Heart right ventricle (tissue), 16 donors: Measurements from ENCODE around the gene TGFBR3L. TPM values are rescaled to one million over a fixed set of nuclear protein-coding genes. Genes with fewer than 3 reads are reported as not detected.
"Not testable (repeated sequence)": the region's sequence is repeated elsewhere in the genome, so short reads cannot be mapped to it uniquely, and the experiment has no call there.

Experiments
- ATAC-seq, 8 donors: fragments of 200-7000 bp; cut with Tn5 transposase; one replicate each; pipeline ENCODE4 v1.9.1; 2020; ENCODE audit warnings: mild to moderate bottlenecking in 8 of 8, moderate library complexity in 8 of 8, moderate number of reproducible peaks in 1 of 8
- DNase-seq, 2 donors: peaks; one replicate each; pipeline ENCODE4 v3.0.0-alpha.2; 2020
- H3K27ac ChIP-seq, 10 donors: fragments of 200-600 bp; sonication (generic) in 2 of 10; one replicate each; pipeline versions ENCODE4 v1.5.0 to v1.8.0; 2020 to 2022; ENCODE audit warnings: mild to moderate bottlenecking in 3 of 10
- H3K27me3 ChIP-seq, 7 donors: fragments of 200-600 bp; one replicate each; pipeline ENCODE4 v1.8.0; 2021 to 2022; ENCODE audit warnings: mild to moderate bottlenecking in 2 of 7
- H3K36me3 ChIP-seq, 9 donors: fragments of 200-600 bp; sonication (generic) in 1 of 9; one replicate each; pipeline versions ENCODE4 v1.5.0 to v1.8.0; 2020 to 2022; ENCODE audit warnings: mild to moderate bottlenecking in 2 of 9
- H3K4me1 ChIP-seq, 9 donors: fragments of 200-600 bp; sonication (generic) in 1 of 9; one replicate each; pipeline versions ENCODE4 v1.5.0 to v1.8.0; 2020 to 2022; ENCODE audit warnings: mild to moderate bottlenecking in 4 of 9
- H3K4me3 ChIP-seq, 10 donors: fragments of 200-600 bp; sonication (generic) in 2 of 10; one replicate each; pipeline versions ENCODE4 v1.5.0 to v1.8.0; 2020 to 2022; ENCODE audit warnings: mild to moderate bottlenecking in 7 of 10, moderate library complexity in 2 of 10
- H3K9me3 ChIP-seq, 11 donors: fragments of 200-600 bp in 10 of 11; sonication (generic) in 2 of 11; one replicate each; pipeline versions ENCODE4 v1.5.0 to v1.8.0; 2013 to 2022; ENCODE audit warnings: mild to moderate bottlenecking in 2 of 11, control low read depth in 1 of 11, moderate library complexity in 1 of 11
- CTCF ChIP-seq, 9 donors: fragments of 200-600 bp; sonication (generic) in 2 of 9; IDR thresholded peaks; one replicate each; pipeline versions ENCODE4 v1.5.0 to v1.8.0; 2021 to 2022; ENCODE audit warnings: antibody characterized with exemption in 9 of 9, mild to moderate bottlenecking in 5 of 9, moderate library complexity in 1 of 9
- WGBS, 2 donors: extraction: QIAGEN DNeasy Blood & Tissue Kit; methylation state at CpG; one replicate each; pipeline ENCODE4 v1.1.7; 2013; ENCODE audit warnings: inconsistent platforms in 1 of 2; 5-methylcytosine and 5-hydroxymethylcytosine counted together
- intact Hi-C, 10 donors: fragments of 100-400 bp; cut with DNase I; formaldehyde crosslinking; loops; one replicate each; pipeline versions ENCODE4 v1.11.1 to v1.14.2; 2022
- polyA plus RNA-seq, 2 donors: library from polyadenylated mRNA; stranded (reverse); fragments of 200-250 nt; gene quantifications; one replicate each; pipeline ENCODE4 v1.2.3, GENCODE V29; 2013
- total RNA-seq, 10 donors: library from RNA; stranded (reverse); fragmentation: NEBNext Ultra II Directional in 3 of 10; extraction: Animal tissue kit (Norgen Biotek cat#: 25700) in 3 of 10; gene quantifications; one replicate each; pipeline versions ENCODE4 v1.2.1 to v1.2.4, GENCODE V29; 2021 to 2023
- donor health status: Arrhythmogenic right ventricular cardiomyopathy.
- donor health status: ischemic (EF 13 %, LVEDD 7.1; RV severe dilation, severe dysfunction).
- donor health status: healthy with polysubstance abuse.
- donor health status: DM: no; HTN: yes; CAD: no.
- donor health status: DM: no; HTN: no; CAD: no.
- donor health status: ischemic (EF 25% LVEDD 6.9; RV normal size, moderate dysfunction).
- donor health status: ischemic (EF 25% LVEDD 5.7; RV mildly dilated, moderate dysfunction).
- donor health status: healthy.
- donor health status: DM: yes; HTN: yes; CAD: no.
- donor health status: Ischemic cardiomyopathy.
- donor health status: ischemic (EF 35%, LVEDD 5.7; RV mildly dilated, moderate dysfunction).
- donor health status: nonischemic (EF 11% LVEDD 7.7; RV severe dilation, severe dysfunction).
- donor health status: DM: yes; HTN: yes; CAD: no.
- donor health status: PGD.
- donor health status: ischemic (EF 29% LVEDD 5.4; RV normal size, mild dysfunction).
- donor health status: nonischemic (EF 23%, LVEDD 6.1; RV moderate dilation, normal function).

The TGFBR3L gene
- total and polyA plus RNA-seq, 12 donors, result 1.1 to 11.6 (median 4.1) TPM

GRCh38 chr19:7917267-7918061 lies 2.8 kb downstream of the TGFBR3L start:
- WGBS, 2 donors, result 1% methylated on average over 64 to 71 of the region's 71 CpGs
- H3K4me1 ChIP-seq, result peaks cover 12 to 63% (median 45%) of the 10 kb centered on the region in 9 donors
- no peaks in the 10 kb centered on the region for H3K9me3 ChIP-seq
- peak overlapping the region in 7 of 10 donors; percentile 26 to 78 (median 56) for H3K27ac ChIP-seq
- ATAC-seq, result peak in 2 of 8 donors; percentile 2 to 6
- peak overlapping the region in 9 of 10 donors; percentile 11 to 49 (median 40) for H3K4me3 ChIP-seq
- peaks cover 0 to 23% (median 11%) of the 10 kb centered on the region in 9 donors for H3K36me3 ChIP-seq
- TF ChIP-seq CTCF (IDR thresholded peaks at IDR 0.05), result peak in 7 of 9 donors; percentile 37 to 63 (median 57)
- H3K27me3 ChIP-seq, result peaks cover 11 to 56% (median 49%) of the 10 kb centered on the region in 7 donors
- DNase-seq, result peak in 1 of 2 donors; percentile 57
- intact Hi-C loops, result no loop called here

- peak in 1 of 9 donors; percentile 8 for TF ChIP-seq CTCF (IDR thresholded peaks at IDR 0.05)
- H3K9me3 ChIP-seq, intact Hi-C loops, DNase-seq, ATAC-seq: not testable (repeated sequence)
- Histone ChIP-seq H3K27me3 (peaks cover 11 to 56% (median 49%) of the 10 kb centered on the region in 7 donors), H3K4me3 (peak overlapping the region in 8 of 10 donors; percentile 29 to 49 (median 41)), H3K4me1 (peaks cover 12 to 66% (median 45%) of the 10 kb centered on the region in 9 donors), H3K27ac (peak overlapping the region in 6 of 10 donors; percentile 53 to 78 (median 59)), H3K36me3 (peaks cover 0 to 22% (median 11%) of the 10 kb centered on the region in 9 donors)
- WGBS, 2 donors, result 29 to 32% methylated on average over 28 of the region's 29 CpGs
Measured at GRCh38 chr19:7918062-7918614, 3.5 kb downstream of the TGFBR3L start.

GRCh38 chr19:7918615-7919421 lies 4.2 kb downstream of the TGFBR3L start:
- Histone ChIP-seq H3K4me1 (peaks cover 12 to 67% (median 45%) of the 10 kb centered on the region in 9 donors), H3K27me3 (peaks cover 11 to 56% (median 49%) of the 10 kb centered on the region in 7 donors), H3K36me3 (peaks cover 0 to 18% (median 11%) of the 10 kb centered on the region in 9 donors), H3K4me3 (peak overlapping the region in 5 of 10 donors; percentile 3 to 88 (median 80)), H3K27ac (peak overlapping the region in 1 of 10 donors; percentile 93), H3K9me3 (no peaks in the 10 kb centered on the region)
- no peak for DNase-seq
- 34 to 42% methylated on average over 42 of the region's 42 CpGs for WGBS, 2 donors
- intact Hi-C loops, result no loop called here
- no peak for ATAC-seq
- TF ChIP-seq CTCF (IDR thresholded peaks at IDR 0.05), result no peak
